ENCODE measurements around the gene SH3BP4. TPM values are rescaled to one million over a fixed set of nuclear protein-coding genes. Genes with fewer than 3 reads are reported as not detected.

SH3BP4 gene
- total RNA-seq, 4 donors from 2014 or later = 7.5 to 24.9 (median 19.5) TPM

DNA sequence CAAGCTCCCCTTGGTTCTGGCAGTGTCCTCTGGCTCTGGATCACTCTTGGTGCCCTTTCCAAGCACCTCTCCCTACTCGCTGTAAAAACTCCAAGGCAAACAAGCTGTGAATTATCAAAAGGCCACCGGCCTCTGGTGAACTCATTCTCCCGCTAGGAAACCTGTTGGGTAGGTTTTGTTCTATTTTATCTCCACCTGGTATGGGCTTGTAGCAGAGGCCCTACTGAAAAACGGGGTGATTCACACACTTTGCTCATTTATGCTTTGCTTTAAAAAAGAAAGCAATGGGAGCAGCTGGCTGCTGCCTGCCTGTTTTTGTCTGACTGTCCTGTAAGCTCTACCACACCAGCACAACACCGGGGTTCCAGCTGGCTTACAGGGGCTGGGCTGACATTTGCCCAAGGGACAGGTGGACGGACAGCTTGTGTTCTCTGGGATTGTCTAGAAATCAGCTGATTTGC lies 56.8 kb downstream of the SH3BP4 start:
- no peaks in the 10 kb centered on the region for H3K27me3 ChIP-seq
- TF ChIP-seq CTCF (IDR thresholded peaks at IDR 0.05) (no peak), EP300 (IDR thresholded peaks at IDR 0.05; ENCODE audit: low read depth) (no peak), POLR2AphosphoS5 (IDR thresholded peaks at IDR 0.05) (no peak), POLR2A (IDR thresholded peaks at IDR 0.05) (no peak)
- H3K4me1 ChIP-seq = peaks cover 10 to 49% (median 41%) of the 10 kb centered on the region in 4 donors
- in situ Hi-C loops (cut with MboI; ENCODE audit: low pct_ligation_motif_present in 1 of 4, low pct_unique_long_range_greater_than_20kb in 1 of 4, low sequenced_read_pairs in 3 of 4) (no loop called here), intact Hi-C loops (cut with DNase I; ENCODE audit: low total_unique reads) (no loop called here)
- no peaks in the 10 kb centered on the region for H3K9me3 ChIP-seq
- peak overlapping the region; percentile 49 to 77 (median 59) for H3K27ac ChIP-seq
- no peaks in the 10 kb centered on the region for H3K36me3 ChIP-seq
- no peak overlapping the region for H3K4me3 ChIP-seq
- 49% methylated on average over 6 of the region's 6 CpGs; no CpG with 5 or more reads in 1 of the 2 donors for WGBS, 2 donors (ENCODE audit: low coverage in 1 of 2)
- DNase-seq = peak; percentile 52

DNA sequence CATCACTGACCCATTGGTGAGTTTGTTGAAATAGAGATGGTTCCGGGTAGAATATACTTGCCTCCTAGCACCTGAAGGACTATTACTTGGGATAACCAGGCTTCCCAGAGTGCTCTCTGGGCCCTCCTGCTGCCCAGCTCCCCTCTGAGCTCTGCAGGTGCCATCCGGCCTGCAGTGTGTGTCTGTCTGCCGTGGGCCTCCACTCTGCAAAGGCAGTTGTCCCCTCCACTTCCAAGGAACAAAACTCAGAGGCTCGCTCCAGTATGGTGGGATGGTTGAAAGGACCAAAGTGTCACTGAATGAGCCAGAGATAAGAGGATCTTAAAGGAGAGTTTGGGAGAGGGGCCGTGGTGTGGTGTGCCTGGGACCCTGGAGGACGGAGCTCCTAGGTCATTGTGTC lies 57.3 kb downstream of the SH3BP4 start:
- Histone ChIP-seq H3K27me3 (no peaks in the 10 kb centered on the region), H3K36me3 (no peaks in the 10 kb centered on the region), H3K4me1 (peaks cover 10 to 49% (median 41%) of the 10 kb centered on the region in 4 donors), H3K9me3 (no peaks in the 10 kb centered on the region), H3K27ac (peak overlapping the region; percentile 49 to 77 (median 59)), H3K4me3 (no peak overlapping the region)
- in situ Hi-C loops (cut with MboI; ENCODE audit: low pct_ligation_motif_present in 1 of 4, low pct_unique_long_range_greater_than_20kb in 1 of 4, low sequenced_read_pairs in 3 of 4) (no loop called here), intact Hi-C loops (cut with DNase I; ENCODE audit: low total_unique reads) (no loop called here)
- DNase-seq = no peak
- TF ChIP-seq CTCF (IDR thresholded peaks at IDR 0.05) (no peak), POLR2A (IDR thresholded peaks at IDR 0.05) (no peak)
- WGBS, 2 donors (ENCODE audit: low coverage in 1 of 2) = 70 to 83% methylated on average over 2 to 6 of the region's 6 CpGs

GRCh38 chr2:235010117-235010714 lies 58.4 kb downstream of the SH3BP4 start:
- peaks cover 10 to 46% (median 37%) of the 10 kb centered on the region in 4 donors for H3K4me1 ChIP-seq
- WGBS, 2 donors (ENCODE audit: low coverage in 1 of 2) = 62 to 80% methylated on average over 1 to 6 of the region's 6 CpGs
- in situ Hi-C loops (cut with MboI; ENCODE audit: low pct_ligation_motif_present in 1 of 4, low pct_unique_long_range_greater_than_20kb in 1 of 4, low sequenced_read_pairs in 3 of 4) = no loop called here

GRCh38 chr2:235011607-235011928 lies 59.8 kb downstream of the SH3BP4 start:
- WGBS, 2 donors (ENCODE audit: low coverage in 1 of 2) = 90% methylated on average over 5 of the region's 5 CpGs
- Histone ChIP-seq H3K4me1 (peaks cover 10 to 36% (median 25%) of the 10 kb centered on the region in 4 donors), H3K27me3 (no peaks in the 10 kb centered on the region), H3K27ac (no peak overlapping the region), H3K9me3 (no peaks in the 10 kb centered on the region), H3K4me3 (no peak overlapping the region), H3K36me3 (no peaks in the 10 kb centered on the region)
- intact Hi-C loops (cut with DNase I; ENCODE audit: low total_unique reads) (no loop called here), in situ Hi-C loops (cut with MboI; ENCODE audit: low pct_ligation_motif_present in 1 of 4, low pct_unique_long_range_greater_than_20kb in 1 of 4, low sequenced_read_pairs in 3 of 4) (no loop called here)
- TF ChIP-seq CTCF (IDR thresholded peaks at IDR 0.05) = no peak
- DNase-seq = no peak

More at GRCh38 chr2:235010117-235010714, 58.4 kb downstream of the SH3BP4 start:
- no peaks in the 10 kb centered on the region for H3K36me3 ChIP-seq
- no peaks in the 10 kb centered on the region for H3K9me3 ChIP-seq
- peak; percentile 21 for DNase-seq
- no peaks in the 10 kb centered on the region for H3K27me3 ChIP-seq
- peak overlapping the region in 2 of 4 donors; percentile 58 to 77 for H3K27ac ChIP-seq
- intact Hi-C loops (cut with DNase I; ENCODE audit: low total_unique reads) = no loop called here
- H3K4me3 ChIP-seq = no peak overlapping the region
- TF ChIP-seq CTCF (IDR thresholded peaks at IDR 0.05) (no peak), POLR2A (IDR thresholded peaks at IDR 0.05) (no peak), EP300 (IDR thresholded peaks at IDR 0.05; ENCODE audit: low read depth) (no peak)

All from transverse colon (tissue), 4 donors.